SIG-M5 (cell line): ENCODE results near the gene FADS2.

Source experiments
- DNase-seq: peaks from one replicate; lab custom pipeline; 2025; lab: John Stamatoyannopoulos, UW

The FADS2 gene

DNA sequence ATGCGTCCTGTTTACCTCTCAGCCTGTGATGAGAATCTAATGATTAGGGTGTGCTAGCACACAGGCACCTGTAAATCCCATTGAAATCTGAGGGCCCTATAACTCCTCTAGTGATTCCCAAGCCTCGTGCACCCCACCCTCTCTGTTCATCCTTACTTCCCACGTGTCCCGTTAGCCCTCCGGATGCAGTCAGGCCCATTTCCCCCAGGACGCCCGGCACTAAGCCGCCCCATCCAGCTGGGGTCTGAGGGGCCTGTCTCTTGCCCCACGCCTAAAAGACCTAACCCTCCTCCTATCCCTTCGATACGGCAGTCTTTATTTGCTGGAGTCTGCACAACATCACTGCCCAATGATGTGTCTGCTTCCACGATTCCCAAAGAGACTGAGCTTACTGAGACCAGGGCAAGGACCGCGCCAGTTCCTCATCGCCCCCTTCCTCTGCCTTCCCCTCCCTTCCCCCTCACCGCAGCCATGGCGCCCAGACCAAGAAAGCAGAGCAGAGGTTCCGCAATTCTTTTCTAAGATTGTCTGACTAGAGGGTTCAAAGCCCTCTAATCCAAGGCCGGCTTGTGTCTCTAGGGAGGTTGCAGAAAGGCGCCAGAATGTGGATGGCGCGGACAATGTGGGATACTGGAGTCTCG is 1.1 kb upstream of the FADS2 start:
- no peak for DNase-seq

GRCh38 chr11:61828379-61828628 is 204 bp downstream of the FADS2 start:
- no peak for DNase-seq

- no peak for DNase-seq
These were observed 718 bp downstream of the FADS2 start for GRCh38 chr11:61828629-61829407.

DNA sequence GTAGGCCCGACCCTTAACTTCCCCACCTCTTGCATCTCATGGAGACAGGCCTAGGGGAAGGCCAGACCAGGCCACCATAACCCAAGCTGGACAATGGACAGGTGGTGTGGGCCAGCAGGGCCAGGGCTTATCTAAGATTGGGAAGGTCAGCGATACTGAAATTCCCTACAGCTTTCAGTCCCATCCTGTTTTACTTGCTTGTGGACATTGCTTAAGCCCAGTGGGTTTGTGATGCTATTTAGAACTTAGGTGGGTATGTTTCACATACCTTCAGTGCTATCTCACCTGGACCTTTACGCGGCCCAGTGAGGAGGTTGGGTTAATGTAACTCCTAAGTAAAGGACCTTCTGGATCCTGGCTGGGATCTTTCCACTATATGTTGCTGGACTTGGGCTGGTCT is 1.7 kb downstream of the FADS2 start:
- no peak for DNase-seq

DNA sequence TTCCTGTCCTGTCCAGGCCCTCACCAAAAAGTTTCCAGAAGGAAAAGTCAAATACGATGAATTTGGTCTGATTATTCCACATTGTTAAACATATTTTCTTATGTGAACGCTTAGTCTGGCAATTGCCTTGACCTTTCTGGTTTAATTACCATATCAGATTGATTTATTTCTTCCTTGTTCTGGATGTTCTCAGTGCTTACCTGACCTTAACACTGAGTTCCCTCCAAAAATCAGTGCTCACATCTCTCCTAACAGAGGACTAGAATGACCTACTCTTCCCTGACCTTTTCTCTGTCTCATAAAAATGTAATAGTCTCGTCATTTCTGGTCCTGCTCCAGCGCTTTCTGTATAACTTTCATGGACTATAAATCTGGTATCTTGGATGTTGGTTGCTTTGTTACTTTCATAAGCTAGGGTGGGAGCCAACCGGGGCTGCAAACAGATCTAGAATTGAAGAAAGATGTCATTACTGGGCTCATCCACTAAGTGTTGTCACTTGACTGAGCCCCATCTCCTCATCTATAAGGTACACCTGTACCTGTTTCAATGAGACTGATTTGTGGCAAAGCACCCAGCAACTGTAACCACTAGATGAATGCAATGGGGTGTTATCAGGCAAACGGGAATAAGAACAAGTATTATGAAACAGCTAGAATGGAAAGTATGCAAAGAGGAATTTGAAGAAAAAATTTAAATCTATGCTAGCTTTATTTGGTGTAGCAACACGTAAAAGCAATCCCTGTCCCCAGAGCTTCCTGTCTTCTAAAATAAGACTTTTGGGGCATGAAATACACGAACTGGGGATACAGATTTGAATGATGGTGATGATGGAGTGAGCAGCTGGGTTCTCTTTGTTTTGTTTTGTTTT is 2.4 kb downstream of the FADS2 start:
- DNase-seq, result no peak

- no peak for DNase-seq
These were observed 4.1 kb downstream of the FADS2 start for GRCh38 chr11:61832207-61832606.

GRCh38 chr11:61832754-61833153 is 4.7 kb downstream of the FADS2 start:
- DNase-seq, result no peak

DNA sequence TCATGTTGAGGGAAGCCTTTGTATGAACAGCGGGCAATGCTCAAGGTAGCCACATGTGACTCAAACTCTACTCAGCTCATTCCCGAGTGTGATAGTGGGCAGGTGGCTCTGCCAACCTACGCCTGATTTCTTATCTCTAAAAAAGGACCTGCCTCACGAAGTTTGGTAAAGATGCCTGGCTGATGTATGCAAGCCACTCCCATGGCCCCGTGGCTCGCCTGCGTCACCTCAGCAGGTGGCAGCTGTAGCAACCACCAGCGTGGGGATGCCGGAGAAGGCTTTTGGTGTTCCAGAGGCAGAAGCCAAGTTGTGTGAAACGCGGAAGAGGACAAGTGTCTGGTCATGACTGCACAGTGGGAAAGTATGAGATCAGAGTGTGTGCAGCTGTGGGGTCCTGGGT is 5.4 kb downstream of the FADS2 start:
- DNase-seq, result no peak

DNA sequence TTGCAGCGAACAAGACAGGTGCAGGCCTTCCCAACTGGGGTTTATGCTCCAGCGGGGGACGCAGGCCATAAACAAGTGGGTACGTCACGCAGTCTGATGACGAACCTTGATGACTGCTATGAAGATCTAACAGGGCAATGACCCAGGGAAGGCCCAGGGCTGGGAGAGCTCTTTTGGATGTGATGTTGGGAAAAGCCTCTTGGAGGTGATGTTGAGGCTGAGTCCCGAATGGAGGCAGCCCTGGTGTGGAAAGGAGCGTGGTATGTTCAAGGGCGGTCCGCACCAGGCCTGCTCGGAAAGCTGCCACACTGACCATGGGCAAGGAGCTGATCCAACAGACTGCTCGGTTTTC is 5.8 kb downstream of the FADS2 start:
- DNase-seq, result no peak

DNA sequence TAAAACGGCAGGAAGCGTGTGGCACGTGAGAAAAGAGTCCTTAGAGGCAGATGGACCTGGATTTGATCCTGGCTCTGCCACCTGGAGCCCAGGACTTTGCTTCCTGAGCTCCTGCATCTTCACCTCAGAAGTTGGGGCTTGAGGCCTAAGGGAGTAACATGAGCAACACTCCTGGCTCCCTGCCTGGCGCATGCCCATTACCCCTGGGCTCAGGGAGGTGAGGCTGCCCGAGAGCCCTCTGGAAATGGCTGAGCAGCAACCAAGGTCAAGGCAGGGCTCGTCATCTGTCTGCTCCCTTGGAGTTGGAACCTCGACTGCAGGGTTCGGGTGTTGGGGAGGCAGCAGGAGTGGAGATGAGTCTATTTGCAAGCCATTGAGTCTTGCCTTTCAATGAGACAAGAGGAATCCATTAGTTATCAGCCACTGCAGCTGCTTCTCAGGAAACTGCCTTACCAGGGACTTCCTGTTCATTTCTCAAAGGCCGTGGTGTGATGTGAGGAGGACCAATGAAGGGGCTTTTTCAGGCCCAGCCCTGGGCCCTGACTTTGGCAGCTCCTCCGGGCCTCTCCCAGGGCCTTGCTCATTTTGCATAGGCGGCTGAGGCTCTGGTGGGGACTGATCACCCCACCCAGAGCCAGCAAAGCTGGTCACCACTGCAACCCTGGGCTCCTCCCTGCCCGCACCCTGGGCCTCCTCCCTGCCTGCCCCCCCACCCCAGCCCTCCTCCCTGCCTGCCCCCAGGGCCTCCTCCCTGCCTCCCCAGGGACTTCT is 6.4 kb downstream of the FADS2 start:
- DNase-seq, result no peak

- no peak for DNase-seq
These were observed 8.1 kb downstream of the FADS2 start for GRCh38 chr11:61836193-61836592.

DNA sequence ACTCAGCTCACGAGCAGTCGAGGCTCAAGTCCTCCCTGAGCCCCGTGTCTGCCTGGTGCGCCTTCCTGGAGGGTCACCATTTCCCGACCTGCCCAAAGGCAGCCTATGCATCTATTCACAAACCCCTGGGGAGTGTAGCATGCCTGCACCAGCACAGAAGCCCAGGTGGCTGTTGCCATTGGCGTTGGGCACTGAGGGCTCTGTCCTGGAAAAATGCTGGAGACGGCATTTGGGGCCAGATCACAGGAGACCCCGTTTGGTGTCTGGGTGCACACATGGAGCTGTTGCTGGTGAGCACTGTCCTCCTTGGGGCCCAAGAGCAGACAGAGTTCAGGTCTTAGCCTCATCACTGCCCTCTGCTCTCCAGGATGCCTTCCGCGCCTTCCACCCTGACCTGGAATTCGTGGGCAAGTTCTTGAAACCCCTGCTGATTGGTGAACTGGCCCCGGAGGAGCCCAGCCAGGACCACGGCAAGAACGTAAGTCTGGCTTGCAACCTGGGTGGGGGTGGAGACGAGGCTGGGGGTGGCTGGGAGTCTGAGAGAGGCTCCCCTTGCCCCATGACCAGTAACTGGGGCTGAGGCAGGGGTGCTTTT is 9.4 kb downstream of the FADS2 start:
- no peak for DNase-seq

- DNase-seq, result no peak
These were observed 10.4 kb downstream of the FADS2 start for GRCh38 chr11:61838501-61838900.

- DNase-seq, result no peak
These were observed 10.8 kb downstream of the FADS2 start for GRCh38 chr11:61838921-61839320.

GRCh38 chr11:61839742-61840141 is 11.6 kb downstream of the FADS2 start:
- DNase-seq, result no peak

- DNase-seq, result no peak
These were observed 12.3 kb downstream of the FADS2 start for GRCh38 chr11:61840371-61840770.

DNA sequence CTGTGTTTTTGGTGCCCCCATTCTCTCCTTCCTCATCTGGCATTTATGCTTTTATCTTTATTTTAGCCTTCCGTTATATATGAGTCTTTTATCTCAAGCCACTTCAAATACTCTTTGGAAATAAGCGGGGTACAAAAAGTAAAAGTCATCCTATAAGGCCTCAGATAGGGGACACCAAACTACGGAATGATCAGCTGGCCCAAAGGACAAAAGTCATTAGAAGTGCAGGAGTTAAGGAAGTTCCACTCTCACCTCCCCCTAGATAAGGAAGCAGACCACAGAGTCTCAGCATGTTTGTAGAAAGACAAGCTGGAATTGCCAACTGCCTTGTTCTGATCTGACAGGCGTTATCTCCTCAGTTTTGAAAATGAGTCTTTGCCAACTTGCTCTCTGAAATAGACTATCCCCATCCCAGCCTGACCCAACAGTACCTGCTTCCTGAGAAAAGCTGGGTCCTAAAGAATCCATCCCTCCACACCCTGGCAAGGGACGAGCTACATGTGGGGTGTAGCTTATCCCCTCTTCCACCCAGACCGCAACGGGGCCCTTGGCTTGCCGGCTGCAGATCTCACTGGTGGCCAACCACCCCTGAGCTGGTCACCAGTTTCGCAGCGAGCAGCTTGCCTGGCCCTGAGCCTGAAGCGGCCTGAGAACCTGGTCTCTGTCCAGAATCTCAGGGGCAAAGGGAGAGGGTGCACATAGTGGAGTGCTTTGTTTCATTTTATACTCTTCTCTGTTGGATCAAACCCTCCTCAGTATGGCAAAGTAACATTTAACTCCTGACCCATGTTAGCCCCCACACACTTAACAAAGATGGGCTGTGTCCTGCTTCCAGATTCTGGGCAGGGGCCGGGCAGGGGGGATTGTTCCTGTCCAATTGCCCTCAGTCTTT is 13.8 kb downstream of the FADS2 start:
- no peak for DNase-seq

DNA sequence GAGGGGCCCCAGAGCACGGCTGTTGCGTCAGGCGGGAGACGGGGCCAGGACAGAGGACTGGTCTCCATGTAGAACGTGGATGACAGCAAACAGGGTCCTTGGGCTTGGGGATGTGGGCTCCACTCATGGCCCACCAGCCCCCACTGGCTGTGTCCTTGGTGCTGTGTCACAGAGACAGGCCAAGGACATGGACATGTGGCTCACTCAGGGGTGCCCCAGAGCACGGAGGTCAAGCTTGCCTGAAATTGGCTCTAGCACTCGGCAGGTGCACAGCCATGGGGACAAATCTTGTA is 14.4 kb downstream of the FADS2 start:
- DNase-seq, result no peak

- no peak for DNase-seq
These were observed 16.9 kb downstream of the FADS2 start for GRCh38 chr11:61844909-61845565.

- DNase-seq, result no peak
These were observed 18.4 kb downstream of the FADS2 start for GRCh38 chr11:61846362-61847020.
